CD4-positive, alpha-beta T cell treated with Interleukin-4 for 4 hours (primary cell): Measurements from ENCODE around the gene BTD.
"Not testable (repeated sequence)": the region's sequence is repeated elsewhere in the genome, so short reads cannot be mapped to it uniquely, and the experiment has no call there.

Source experiments
- DNase-seq: peaks from one replicate; pipeline ENCODE4 v3.0.0-alpha.2; 2020

BTD gene

GRCh38 chr3:15606434-15606891 lies 4.9 kb downstream of the BTD start:
- DNase-seq, result no peak

GRCh38 chr3:15610082-15610759 lies 8.7 kb downstream of the BTD start:
- no peak for DNase-seq

- DNase-seq, result no peak
These were observed 9.5 kb downstream of the BTD start for GRCh38 chr3:15611018-15611417.

- no peak for DNase-seq
These were observed 10.5 kb downstream of the BTD start for GRCh38 chr3:15612001-15612400.

- no peak for DNase-seq
These were observed 13.4 kb downstream of the BTD start for GRCh38 chr3:15614958-15615357.

GRCh38 chr3:15616053-15616452 lies 14.5 kb downstream of the BTD start:
- no peak for DNase-seq

GRCh38 chr3:15619659-15620464 lies 18.3 kb downstream of the BTD start:
- DNase-seq, result not testable (repeated sequence)

GRCh38 chr3:15623535-15624440 lies 22.2 kb downstream of the BTD start:
- peak; percentile 39 for DNase-seq

- DNase-seq, result no peak
These were observed 27.4 kb downstream of the BTD start for GRCh38 chr3:15628967-15629366.

GRCh38 chr3:15629860-15630597 lies 28.5 kb downstream of the BTD start:
- peak; percentile 80 for DNase-seq

GRCh38 chr3:15630646-15631350 lies 29.3 kb downstream of the BTD start:
- no peak for DNase-seq

- DNase-seq, result no peak
These were observed 30.1 kb downstream of the BTD start for GRCh38 chr3:15631426-15632211.

- DNase-seq, result no peak
These were observed 30.7 kb downstream of the BTD start for GRCh38 chr3:15632212-15632580.

GRCh38 chr3:15633159-15633558 lies 31.6 kb downstream of the BTD start:
- no peak for DNase-seq

- DNase-seq, result no peak
These were observed 32.4 kb downstream of the BTD start for GRCh38 chr3:15633766-15634598.

- DNase-seq, result no peak
These were observed 33.1 kb downstream of the BTD start for GRCh38 chr3:15634671-15635070.

GRCh38 chr3:15635121-15635661 lies 33.6 kb downstream of the BTD start:
- DNase-seq, result no peak

- DNase-seq, result peak; percentile 33
These were observed 34.6 kb downstream of the BTD start for GRCh38 chr3:15636028-15636709.
